Measurements from ENCODE around the gene CNTN4.
"Not testable (repeated sequence)": the region's sequence is repeated elsewhere in the genome, so short reads cannot be mapped to it uniquely, and the experiment has no call there.

Gene CNTN4

GRCh38 chr3:2098398-2099027 lies at the start of gene CNTN4:
TSS of gene CNTN4 (plus strand) at chr3:2098866.
- Histone ChIP-seq H3K9me3 (ENCODE audit: low read depth, low read length) (no peaks in the 10 kb centered on the region), H3K4me3 (peak within 1 kb of the TSS; percentile 81), H3K36me3 (ENCODE audit: insufficient read depth, low read length) (no peaks in the 10 kb centered on the region), H3K9ac (ENCODE audit: insufficient read length) (peak within 1 kb of the TSS; percentile 59), H3K27ac (no peak within 1 kb of the TSS)
- TF ChIP-seq FOXP2 (optimal IDR thresholded peaks at IDR 0.05; ENCODE audit: control extremely low read depth, extremely low read length, insufficient read depth): no peak
- no peak for TF ChIP-seq EZH2 (IDR thresholded peaks at IDR 0.05)
- no peak for TF ChIP-seq POLR2AphosphoS5 (IDR thresholded peaks at IDR 0.05; ENCODE audit: borderline replicate concordance, low read depth, low read length)
- no peak for DNase-seq (ENCODE audit: low read depth, low spot score)

- Histone ChIP-seq H3K36me3 (ENCODE audit: insufficient read depth, low read length) (no peaks in the 10 kb centered on the region), H3K27ac (no peak overlapping the region), H3K9me3 (ENCODE audit: low read depth, low read length) (no peaks in the 10 kb centered on the region), H3K4me3 (no peak overlapping the region), H3K9ac (ENCODE audit: insufficient read length) (no peak overlapping the region)
- no peak for DNase-seq (ENCODE audit: low read depth, low spot score)
- TF ChIP-seq EZH2 (IDR thresholded peaks at IDR 0.05): no peak
- TF ChIP-seq POLR2AphosphoS5 (IDR thresholded peaks at IDR 0.05; ENCODE audit: borderline replicate concordance, low read depth, low read length): no peak
- no peak for TF ChIP-seq FOXP2 (optimal IDR thresholded peaks at IDR 0.05; ENCODE audit: control extremely low read depth, extremely low read length, insufficient read depth)
Observed at GRCh38 chr3:2061360-2061759, 37.3 kb upstream of the CNTN4 start.

- H3K36me3 ChIP-seq (ENCODE audit: insufficient read depth, low read length): no peaks in the 10 kb centered on the region
- no peak overlapping the region for H3K4me3 ChIP-seq
- no peak for DNase-seq (ENCODE audit: low read depth, low spot score)
- no peak overlapping the region for H3K9ac ChIP-seq (ENCODE audit: insufficient read length)
- TF ChIP-seq FOXP2 (optimal IDR thresholded peaks at IDR 0.05; ENCODE audit: control extremely low read depth, extremely low read length, insufficient read depth) (no peak), POLR2AphosphoS5 (IDR thresholded peaks at IDR 0.05; ENCODE audit: borderline replicate concordance, low read depth, low read length) (no peak), EZH2 (IDR thresholded peaks at IDR 0.05) (no peak)
- no peaks in the 10 kb centered on the region for H3K9me3 ChIP-seq (ENCODE audit: low read depth, low read length)
- H3K27ac ChIP-seq: no peak overlapping the region
Observed at GRCh38 chr3:2071531-2071930, 27.1 kb upstream of the CNTN4 start.

- TF ChIP-seq POLR2AphosphoS5 (IDR thresholded peaks at IDR 0.05; ENCODE audit: borderline replicate concordance, low read depth, low read length): no peak
- no peak for DNase-seq (ENCODE audit: low read depth, low spot score)
- Histone ChIP-seq H3K9ac (ENCODE audit: insufficient read length) (no peak overlapping the region), H3K36me3 (ENCODE audit: insufficient read depth, low read length) (no peaks in the 10 kb centered on the region), H3K4me3 (no peak overlapping the region), H3K9me3 (ENCODE audit: low read depth, low read length) (no peaks in the 10 kb centered on the region), H3K27ac (no peak overlapping the region)
Observed at GRCh38 chr3:2078821-2079220, 19.8 kb upstream of the CNTN4 start.

- no peak overlapping the region for H3K9ac ChIP-seq (ENCODE audit: insufficient read length)
- no peak for DNase-seq (ENCODE audit: low read depth, low spot score)
- TF ChIP-seq FOXP2 (optimal IDR thresholded peaks at IDR 0.05; ENCODE audit: control extremely low read depth, extremely low read length, insufficient read depth) (no peak), EZH2 (IDR thresholded peaks at IDR 0.05) (no peak), POLR2AphosphoS5 (IDR thresholded peaks at IDR 0.05; ENCODE audit: borderline replicate concordance, low read depth, low read length) (no peak)
- no peaks in the 10 kb centered on the region for H3K9me3 ChIP-seq (ENCODE audit: low read depth, low read length)
- H3K27ac ChIP-seq: no peak overlapping the region
- H3K4me3 ChIP-seq: no peak overlapping the region
- no peaks in the 10 kb centered on the region for H3K36me3 ChIP-seq (ENCODE audit: insufficient read depth, low read length)
Observed at GRCh38 chr3:2082871-2083480, 15.7 kb upstream of the CNTN4 start.

GRCh38 chr3:2083558-2083957 lies 15.1 kb upstream of the CNTN4 start:
- DNase-seq (ENCODE audit: low read depth, low spot score); H3K9ac ChIP-seq (ENCODE audit: insufficient read length); H3K9me3 ChIP-seq (ENCODE audit: low read depth, low read length); H3K36me3 ChIP-seq (ENCODE audit: insufficient read depth, low read length); H3K4me3 ChIP-seq; H3K27ac ChIP-seq: not testable (repeated sequence)

- Histone ChIP-seq H3K36me3 (ENCODE audit: insufficient read depth, low read length) (no peaks in the 10 kb centered on the region), H3K4me3 (no peak overlapping the region), H3K9me3 (ENCODE audit: low read depth, low read length) (no peaks in the 10 kb centered on the region), H3K9ac (ENCODE audit: insufficient read length) (no peak overlapping the region), H3K27ac (no peak overlapping the region)
- TF ChIP-seq FOXP2 (optimal IDR thresholded peaks at IDR 0.05; ENCODE audit: control extremely low read depth, extremely low read length, insufficient read depth) (no peak), EZH2 (IDR thresholded peaks at IDR 0.05) (no peak), POLR2AphosphoS5 (IDR thresholded peaks at IDR 0.05; ENCODE audit: borderline replicate concordance, low read depth, low read length) (no peak)
- DNase-seq (ENCODE audit: low read depth, low spot score): no peak
Observed at GRCh38 chr3:2090095-2090911, 8.4 kb upstream of the CNTN4 start.

GRCh38 chr3:2092758-2093157 lies 5.9 kb upstream of the CNTN4 start:
- no peaks in the 10 kb centered on the region for H3K36me3 ChIP-seq (ENCODE audit: insufficient read depth, low read length)
- no peak for TF ChIP-seq FOXP2 (optimal IDR thresholded peaks at IDR 0.05; ENCODE audit: control extremely low read depth, extremely low read length, insufficient read depth)
- TF ChIP-seq POLR2AphosphoS5 (IDR thresholded peaks at IDR 0.05; ENCODE audit: borderline replicate concordance, low read depth, low read length): no peak
- DNase-seq (ENCODE audit: low read depth, low spot score): no peak

More at GRCh38 chr3:2092758-2093157, 5.9 kb upstream of the CNTN4 start:
- H3K9me3 ChIP-seq (ENCODE audit: low read depth, low read length): no peaks in the 10 kb centered on the region
- no peak overlapping the region for H3K4me3 ChIP-seq
- no peak overlapping the region for H3K9ac ChIP-seq (ENCODE audit: insufficient read length)
- H3K27ac ChIP-seq: no peak overlapping the region

Data from SK-N-MC (cell line).